OCI-LY7 (cell line): Measurements from ENCODE around the gene TTLL5. TPM values are rescaled to one million over a fixed set of nuclear protein-coding genes. Genes with fewer than 3 reads are reported as not detected.

ENCODE experiments used
- BruUV-seq: library from RNA; stranded (reverse); fragments of 400-500 nt; replicated peaks from 2 replicates; lab custom pipeline; 2021; lab: Mats Ljungman, UMichigan
- CTCF ChIA-PET: fragments of 300-600 bp; sonication (Branson Sonifier 250); formaldehyde crosslinking; loops from one replicate; lab custom pipeline; 2022; ENCODE audit warnings: antibody characterized with exemption; ENCODE audit not compliant: unreplicated experiment; lab: Charles Lee
- POLR2A ChIA-PET: fragments of 300-600 bp; sonication (Branson Sonifier 250); formaldehyde crosslinking; loops from one replicate; lab custom pipeline; 2022; ENCODE audit warnings: antibody characterized with exemption; lab: Charles Lee
- DNase-seq: peaks from one replicate; pipeline ENCODE4 v3.0.0-alpha.2; 2015; ENCODE audit warnings: low spot score
- H2AFZ ChIP-seq: fragments of 200-600 bp; sonication (generic), shearing (Covaris generic); 2 replicates; pipeline ENCODE4 v1.6.1; 2014; ENCODE audit warnings: mild to moderate bottlenecking, antibody characterized with exemption, low read length, moderate library complexity
- H3K27ac ChIP-seq: fragments of 200-600 bp; sonication (generic); 2 replicates; pipeline ENCODE4 v1.5.1; 2014; ENCODE audit warnings: mixed run types, low read depth, mild to moderate bottlenecking, moderate library complexity, low read length, inconsistent platforms; ENCODE audit not compliant: poor library complexity, severe bottlenecking
- H3K36me3 ChIP-seq: fragments of 200-600 bp; sonication (generic); 2 replicates; pipeline ENCODE4 v1.6.1; 2014; ENCODE audit warnings: mild to moderate bottlenecking, antibody characterized with exemption, low read length, moderate library complexity, mixed read lengths; ENCODE audit not compliant: insufficient read depth
- H3K4me1 ChIP-seq: fragments of 200-600 bp; sonication (generic); 2 replicates; pipeline ENCODE4 v1.5.1; 2014; ENCODE audit warnings: mild to moderate bottlenecking, low read length; ENCODE audit not compliant: insufficient read depth, poor library complexity, severe bottlenecking
- H3K4me2 ChIP-seq: fragments of 200-600 bp; sonication (generic); 2 replicates; pipeline ENCODE4 v1.6.1; 2014; ENCODE audit warnings: mild to moderate bottlenecking, low read length
- H3K4me3 ChIP-seq: fragments of 200-600 bp; sonication (generic); 2 replicates; pipeline ENCODE4 v1.5.1; 2014; ENCODE audit warnings: mild to moderate bottlenecking, low read depth, low read length; ENCODE audit not compliant: poor library complexity, severe bottlenecking
- H3K79me2 ChIP-seq: fragments of 200-600 bp; sonication (generic); 2 replicates; pipeline ENCODE4 v1.6.1; 2016; ENCODE audit warnings: low read depth, mild to moderate bottlenecking, low read length, moderate library complexity, mixed read lengths; ENCODE audit not compliant: insufficient read depth
- H3K9me2 ChIP-seq: fragments of 200-600 bp; sonication (generic); 2 replicates; pipeline ENCODE4 v1.6.1; 2016; ENCODE audit warnings: mild to moderate bottlenecking, low read length, mixed read lengths; ENCODE audit not compliant: insufficient read depth
- H3K9me3 ChIP-seq: fragments of 200-600 bp; sonication (generic); 2 replicates; pipeline ENCODE4 v1.6.1; 2014; ENCODE audit warnings: mild to moderate bottlenecking, mixed run types, low read length, mixed read lengths
- H4K20me1 ChIP-seq: fragments of 200-600 bp; sonication (generic); 2 replicates; pipeline ENCODE4 v1.6.1; 2014; ENCODE audit warnings: mild to moderate bottlenecking, antibody characterized with exemption, low read length, moderate library complexity, mixed read lengths; ENCODE audit not compliant: insufficient read depth
- CTCF ChIP-seq: fragments of 200-600 bp; sonication (generic); conservative IDR thresholded peaks from 2 replicates; pipeline ENCODE4 v1.5.1; 2014; ENCODE audit warnings: mild to moderate bottlenecking, antibody characterized with exemption, low read length, moderate library complexity, mixed read lengths
- EZH2phosphoT487 ChIP-seq: fragments of 200-600 bp; sonication (generic); IDR thresholded peaks from 2 replicates; pipeline ENCODE4 v1.6.1; 2018; ENCODE audit warnings: low read depth, borderline replicate concordance, mild to moderate bottlenecking, mixed run types, antibody characterized with exemption, low read length, moderate library complexity, mixed read lengths
- intact Hi-C: fragments of 100-400 bp; cut with micrococcal nuclease; formaldehyde crosslinking; loops from one replicate; pipeline ENCODE4 v1.10.0; 2022; ENCODE audit not compliant: unreplicated experiment
- total RNA-seq, 2 experiments: library from RNA; depleted of rRNA in 1 of 2; stranded (reverse); fragments of >200 nt in 1 of 2; shearing (Covaris generic) in 1 of 2; gene quantifications; 2 replicates each; pipeline ENCODE4 v1.2.3, GENCODE V29; 2014 to 2022

TTLL5 gene
- total RNA-seq, 2 experiments from 2014 or later = 34.3 to 55.6 TPM

- Histone ChIP-seq H3K27ac (no peak overlapping the region), H3K4me1 (no peaks in the 10 kb centered on the region), H3K4me2 (no peak overlapping the region), H3K36me3 (no peaks in the 10 kb centered on the region; the same call in 1 of the 2 replicates), H3K79me2 (no peaks in the 10 kb centered on the region), H2AFZ (no peak overlapping the region), H3K9me2 (no peaks in the 10 kb centered on the region), H4K20me1 (no peaks in the 10 kb centered on the region), H3K9me3 (no peaks in the 10 kb centered on the region), H3K4me3 (no peak overlapping the region)
- no TSS peak for BruUV-seq
- TF ChIP-seq CTCF (no peak), EZH2phosphoT487 (no peak)
- POLR2A ChIA-PET = interaction anchor here (1.0 to 1.5 kb wide), 2 partner anchors 70 to 76 kb away, joined by 4 to 5 read pairs; partner anchors contain the start of gene TGFB3
- CTCF ChIA-PET = interaction anchor here (0.5 to 2.8 kb wide), 7 partner anchors 64 to 1331 kb away, joined by 3 to 12 read pairs (median 4); partner anchors contain the start of gene IFT43
- no peak for DNase-seq
- intact Hi-C loops = loop anchor here (1.0 to 10.0 kb wide), 2 partner anchors 76 to 201 kb away; no protein-coding TSS in a partner anchor
These were observed 245.2 kb downstream of the TTLL5 start for GRCh38 chr14:75906228-75906627.

- no peaks in the 10 kb centered on the region; the same call in 1 of the 2 replicates for H3K36me3 ChIP-seq
- no peak overlapping the region for H3K4me3 ChIP-seq
- no peaks in the 10 kb centered on the region for H3K9me3 ChIP-seq
- H4K20me1 ChIP-seq = no peaks in the 10 kb centered on the region
- H3K4me2 ChIP-seq = no peak overlapping the region
- intact Hi-C loops = loop anchor here (1.0 to 10.0 kb wide), 2 partner anchors 76 to 202 kb away; no protein-coding TSS in a partner anchor
- no TSS peak for BruUV-seq
- H3K79me2 ChIP-seq = no peaks in the 10 kb centered on the region
- no peak overlapping the region for H3K27ac ChIP-seq
- CTCF ChIA-PET = interaction anchor here (0.5 to 2.8 kb wide), 6 partner anchors 70 to 1330 kb away, joined by 3 to 12 read pairs (median 4); partner anchors contain the start of gene IFT43
- H2AFZ ChIP-seq = no peak overlapping the region
- H3K4me1 ChIP-seq = no peaks in the 10 kb centered on the region
- no peaks in the 10 kb centered on the region for H3K9me2 ChIP-seq
- POLR2A ChIA-PET = interaction anchor here (1.0 to 1.5 kb wide), 2 partner anchors 69 to 75 kb away, joined by 4 to 5 read pairs; partner anchors contain the start of gene TGFB3
- peak; percentile 76 for DNase-seq
- TF ChIP-seq EZH2phosphoT487 (no peak), CTCF (peak; percentile 99)
These were observed 245.7 kb downstream of the TTLL5 start for GRCh38 chr14:75906680-75907280.
